Stomach (tissue), 4 donors: ENCODE measurements around the gene CAMKK1.

Source experiments
- CTCF ChIP-seq, 7 experiments: fragments of 450-650 bp in 4 of 7; fragments of 200-600 bp in 3 of 7; sonication (generic) in 3 of 7; IDR thresholded peaks; one replicate each; pipeline ENCODE4 v1.5.1; 2016 to 2019; ENCODE audit warnings: antibody characterized with exemption in 7 of 7, control low read depth in 2 of 7, mild to moderate bottlenecking in 1 of 7
- EP300 ChIP-seq: sonication (generic); formaldehyde crosslinking; IDR thresholded peaks from one replicate; pipeline ENCODE4 v1.6.1; 2017; ENCODE audit warnings: antibody characterized with exemption
- POLR2A ChIP-seq, 4 donors: fragments of 450-650 bp; IDR thresholded peaks; one replicate each; pipeline ENCODE4 v1.6.1; 2016; ENCODE audit warnings: antibody characterized with exemption in 4 of 4, control low read depth in 2 of 4, mild to moderate bottlenecking in 1 of 4, moderate library complexity in 1 of 4

- TF ChIP-seq CTCF (IDR thresholded peaks at IDR 0.05) = no peak
- no peak for TF ChIP-seq EP300
- no peak for TF ChIP-seq POLR2A (IDR thresholded peaks at IDR 0.05)
Measured at GRCh38 chr17:3873862-3874261, 19.0 kb downstream of the CAMKK1 start.
